ENCODE measurements around the gene TEX261.

The TEX261 gene

DNA sequence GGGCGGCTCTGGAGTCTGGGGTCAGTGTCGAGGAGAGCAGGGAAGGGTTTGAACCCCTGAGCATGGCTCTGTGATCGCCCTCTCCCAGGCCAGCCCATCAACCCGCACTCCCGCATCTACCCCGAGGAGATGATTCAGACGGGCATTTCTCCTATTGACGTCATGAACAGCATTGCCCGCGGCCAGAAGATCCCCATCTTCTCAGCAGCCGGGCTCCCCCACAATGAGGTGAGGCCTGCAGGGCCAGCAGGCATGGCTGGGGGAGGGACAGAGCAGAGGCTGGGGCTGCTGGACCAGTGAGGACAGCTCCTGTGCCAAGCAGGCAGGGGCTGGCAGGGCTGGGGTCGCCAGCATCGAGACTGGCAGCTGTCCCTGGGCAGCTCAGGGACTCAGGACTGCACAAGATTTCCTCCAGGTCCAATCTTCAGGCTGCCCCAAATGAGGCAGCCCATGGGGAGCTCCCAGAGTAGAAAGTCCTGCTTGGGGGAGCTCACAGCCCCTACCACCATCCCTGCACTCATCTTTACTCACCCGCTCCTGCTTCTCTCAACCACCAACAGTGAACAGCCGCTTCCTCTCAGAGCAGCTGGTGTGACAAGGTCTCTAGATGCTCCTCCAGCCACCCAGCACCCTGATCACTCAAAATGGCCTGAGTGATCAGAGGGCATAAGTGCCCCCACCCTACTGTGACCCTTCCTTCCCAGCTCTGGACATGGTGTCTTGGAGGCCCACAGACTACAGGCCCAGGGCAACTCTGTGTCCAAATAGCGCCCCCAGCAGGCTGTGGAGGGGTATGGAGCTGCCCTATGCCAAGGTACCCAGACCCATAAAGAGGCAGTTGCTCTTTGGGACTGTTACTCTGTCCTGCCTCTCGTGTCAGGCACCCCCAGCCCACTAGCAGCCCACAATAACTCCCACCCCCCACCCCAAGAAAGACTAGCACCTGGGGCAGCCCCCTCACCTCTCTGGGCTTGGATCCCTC is 34.5 kb downstream of the TEX261 start:
- Mint-ChIP-seq H3K27ac (no peak overlapping the region), H3K4me1 (peaks cover 13% of the 10 kb centered on the region), H3K36me3 (no peaks in the 10 kb centered on the region), H3K4me3 (no peak overlapping the region), H3K27me3 (peaks cover 86% of the 10 kb centered on the region), H3K9me3 (no peaks in the 10 kb centered on the region)
- no peak for ATAC-seq

DNA sequence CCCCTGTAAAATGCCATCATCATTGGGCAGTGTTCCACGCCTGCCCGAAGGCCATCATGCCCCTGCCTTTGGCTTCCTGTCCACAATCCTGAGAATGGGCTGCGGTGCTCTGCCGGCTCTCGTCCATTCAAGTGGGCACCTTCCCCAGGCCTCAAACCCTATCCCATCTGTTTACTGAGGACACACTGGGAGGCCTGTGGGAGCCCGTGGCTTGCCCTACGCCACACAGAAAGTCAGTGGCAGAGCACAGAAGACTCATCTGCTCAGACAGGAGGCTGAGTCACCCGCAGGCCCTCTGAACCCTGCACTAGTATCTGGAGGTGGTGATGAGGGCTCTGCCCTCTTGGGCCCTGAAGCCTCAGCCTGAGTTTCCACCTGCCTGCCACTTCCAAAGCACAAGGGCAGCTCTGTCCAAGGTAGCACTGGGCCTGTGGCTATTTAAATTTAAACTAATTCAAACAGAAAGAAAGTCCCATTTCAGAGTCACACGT is 35.4 kb downstream of the TEX261 start:
- Mint-ChIP-seq H3K4me3 (no peak overlapping the region), H3K27me3 (peaks cover 86% of the 10 kb centered on the region), H3K4me1 (peaks cover 6% of the 10 kb centered on the region), H3K9me3 (no peaks in the 10 kb centered on the region), H3K36me3 (no peaks in the 10 kb centered on the region), H3K27ac (no peak overlapping the region)
- ATAC-seq = no peak

DNA sequence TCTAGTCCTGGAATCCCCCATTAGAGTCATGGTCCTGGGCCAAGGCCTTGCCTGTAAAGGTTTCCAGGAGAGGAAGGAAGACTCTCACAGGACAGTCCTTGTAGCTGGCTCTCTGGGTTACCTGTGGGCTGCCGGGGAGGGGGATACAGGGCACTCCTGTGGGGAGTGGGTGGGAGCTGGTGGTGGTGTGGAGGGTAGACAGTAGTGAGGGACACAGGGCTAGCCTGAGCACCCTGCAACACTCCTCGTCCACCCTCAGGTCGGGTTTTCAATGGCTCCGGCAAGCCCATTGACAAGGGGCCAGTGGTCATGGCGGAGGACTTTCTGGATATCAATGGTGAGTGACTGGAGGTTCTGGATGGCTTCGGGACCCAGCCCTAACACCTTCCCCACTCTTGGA is 35.9 kb downstream of the TEX261 start:
- H3K9me3 Mint-ChIP-seq = no peaks in the 10 kb centered on the region
- H3K36me3 Mint-ChIP-seq = no peaks in the 10 kb centered on the region
- H3K4me1 Mint-ChIP-seq = peaks cover 6% of the 10 kb centered on the region
- peaks cover 86% of the 10 kb centered on the region for H3K27me3 Mint-ChIP-seq
- H3K4me3 Mint-ChIP-seq = no peak overlapping the region
- H3K27ac Mint-ChIP-seq = no peak overlapping the region
- no peak for ATAC-seq

DNA sequence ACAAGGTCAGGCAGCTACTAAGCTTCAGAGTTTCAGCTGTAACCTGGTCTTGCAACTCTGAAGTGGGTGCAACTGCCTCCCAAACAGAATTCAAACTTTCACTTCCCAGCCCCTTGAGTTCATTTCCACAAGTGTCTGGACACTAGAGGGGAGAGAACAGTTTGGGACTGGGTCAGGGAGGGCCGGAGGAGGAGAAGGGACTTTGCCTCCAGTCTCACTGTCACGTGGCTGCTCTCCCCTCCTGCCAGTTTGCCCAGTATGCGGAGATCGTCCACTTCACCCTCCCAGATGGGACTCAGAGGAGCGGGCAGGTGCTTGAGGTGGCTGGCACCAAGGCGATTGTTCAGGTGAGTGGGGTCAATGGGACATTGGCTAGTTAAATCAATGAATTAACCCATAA is 36.9 kb downstream of the TEX261 start:
- no peak for ATAC-seq
- Mint-ChIP-seq H3K27me3 (peaks cover 86% of the 10 kb centered on the region), H3K36me3 (no peaks in the 10 kb centered on the region), H3K27ac (no peak overlapping the region), H3K4me1 (peaks cover 6% of the 10 kb centered on the region), H3K9me3 (no peaks in the 10 kb centered on the region), H3K4me3 (no peak overlapping the region)

DNA sequence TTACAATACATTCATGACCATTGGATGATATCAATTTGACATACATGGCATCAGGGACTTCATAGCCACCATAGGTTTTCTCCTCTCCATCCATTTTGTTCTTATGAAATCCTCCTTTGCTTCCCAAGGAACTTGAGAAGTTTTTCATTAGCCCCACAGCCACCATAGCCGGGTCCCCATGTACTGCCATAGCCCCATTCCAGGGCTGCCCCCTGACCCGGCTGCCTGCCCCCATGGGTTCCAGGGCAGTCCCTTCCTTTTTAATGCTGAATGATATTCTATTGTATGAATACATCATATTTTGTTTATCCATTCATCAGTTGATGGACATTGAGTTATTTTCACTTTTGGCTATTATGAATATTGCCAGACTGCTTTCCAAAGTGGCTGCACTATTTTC is 38.5 kb downstream of the TEX261 start:
- Mint-ChIP-seq H3K9me3 (no peaks in the 10 kb centered on the region), H3K4me3 (no peak overlapping the region), H3K27me3 (peaks cover 72% of the 10 kb centered on the region), H3K4me1 (peaks cover 6% of the 10 kb centered on the region), H3K36me3 (no peaks in the 10 kb centered on the region), H3K27ac (no peak overlapping the region)
- ATAC-seq = no peak

DNA sequence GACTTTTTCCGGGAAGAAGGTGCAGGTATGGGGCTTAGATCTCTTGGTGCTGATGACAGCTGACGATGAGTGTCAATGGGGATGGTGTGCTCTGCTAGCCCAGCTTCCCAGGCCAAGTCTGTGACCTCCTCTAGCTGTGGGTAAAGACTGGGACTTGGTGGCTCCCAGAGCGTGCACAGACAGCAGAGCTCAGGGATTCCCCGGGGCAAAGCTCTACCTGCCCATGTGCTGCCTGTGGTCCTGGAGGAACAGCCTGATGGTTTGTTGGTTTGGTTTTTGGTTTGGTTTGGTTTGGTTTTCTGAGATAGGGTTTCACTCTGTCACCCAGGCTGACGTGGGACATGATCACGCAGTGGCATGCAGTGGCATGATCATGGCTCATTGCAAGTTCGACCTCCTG is 39.8 kb downstream of the TEX261 start:
- Mint-ChIP-seq H3K36me3 (no peaks in the 10 kb centered on the region), H3K27ac (no peak overlapping the region), H3K9me3 (no peaks in the 10 kb centered on the region), H3K4me1 (peaks cover 6% of the 10 kb centered on the region), H3K4me3 (no peak overlapping the region), H3K27me3 (peaks cover 60% of the 10 kb centered on the region)
- ATAC-seq = no peak

DNA sequence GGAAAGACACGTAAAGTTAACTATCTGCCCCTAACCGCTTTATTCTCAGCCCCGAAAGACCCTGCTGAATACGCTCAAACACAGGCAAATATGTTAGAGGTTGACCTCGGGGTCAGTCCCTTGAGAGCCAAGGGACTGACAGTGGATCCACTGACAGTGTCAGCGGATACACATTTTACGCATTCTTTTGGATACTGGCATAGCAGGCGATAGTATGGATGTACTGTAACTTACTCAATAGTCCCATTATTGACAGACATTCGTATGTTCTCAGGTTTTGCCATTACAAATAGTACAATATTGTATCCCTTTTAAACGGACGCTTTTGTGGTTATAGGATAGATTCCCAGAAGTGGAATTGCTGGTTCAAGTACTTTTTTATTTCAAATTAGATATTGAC is 45.6 kb downstream of the TEX261 start:
- Mint-ChIP-seq H3K9me3 (no peaks in the 10 kb centered on the region), H3K4me3 (no peak overlapping the region), H3K27ac (no peak overlapping the region), H3K27me3 (peaks cover 38% of the 10 kb centered on the region), H3K36me3 (no peaks in the 10 kb centered on the region), H3K4me1 (peaks cover 25% of the 10 kb centered on the region)
- no peak for ATAC-seq

DNA sequence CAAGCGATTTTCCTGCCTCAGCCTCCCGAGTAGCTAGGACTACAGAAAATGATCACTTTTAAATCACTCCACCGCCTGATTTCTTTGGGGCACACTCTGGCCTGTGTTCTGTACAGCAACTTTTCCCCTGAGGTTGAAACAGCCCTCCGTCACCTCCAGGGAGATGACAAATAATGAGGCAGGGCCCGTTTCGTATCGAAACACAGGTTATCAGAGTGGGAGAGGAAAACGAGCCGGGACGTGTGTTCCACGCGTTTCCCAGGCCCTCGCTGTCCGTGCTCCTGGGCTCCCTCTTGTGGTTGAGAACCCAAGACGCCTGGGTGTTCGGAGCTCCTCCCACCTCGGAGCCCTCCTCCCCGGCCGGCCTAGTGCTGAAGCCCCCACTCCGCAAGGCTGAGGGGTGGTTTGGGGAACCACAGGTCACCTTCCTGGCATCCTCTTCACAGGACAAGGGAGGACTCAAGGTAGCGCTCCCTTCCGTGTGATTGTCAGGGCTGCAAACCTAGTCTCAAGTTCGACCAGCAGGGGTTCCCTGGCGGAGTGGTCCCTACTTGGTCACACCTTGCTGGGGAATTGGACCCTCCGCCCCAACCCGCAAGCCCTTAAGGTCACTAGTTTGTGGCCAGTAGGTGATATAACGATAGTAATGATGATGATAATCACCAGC is 46.2 kb downstream of the TEX261 start:
- Mint-ChIP-seq H3K36me3 (no peaks in the 10 kb centered on the region), H3K27ac (peak overlapping the region; percentile 18), H3K9me3 (no peaks in the 10 kb centered on the region), H3K4me1 (peaks cover 25% of the 10 kb centered on the region), H3K4me3 (peak overlapping the region; percentile 77), H3K27me3 (peaks cover 38% of the 10 kb centered on the region)
- ATAC-seq = peak; percentile 93

DNA sequence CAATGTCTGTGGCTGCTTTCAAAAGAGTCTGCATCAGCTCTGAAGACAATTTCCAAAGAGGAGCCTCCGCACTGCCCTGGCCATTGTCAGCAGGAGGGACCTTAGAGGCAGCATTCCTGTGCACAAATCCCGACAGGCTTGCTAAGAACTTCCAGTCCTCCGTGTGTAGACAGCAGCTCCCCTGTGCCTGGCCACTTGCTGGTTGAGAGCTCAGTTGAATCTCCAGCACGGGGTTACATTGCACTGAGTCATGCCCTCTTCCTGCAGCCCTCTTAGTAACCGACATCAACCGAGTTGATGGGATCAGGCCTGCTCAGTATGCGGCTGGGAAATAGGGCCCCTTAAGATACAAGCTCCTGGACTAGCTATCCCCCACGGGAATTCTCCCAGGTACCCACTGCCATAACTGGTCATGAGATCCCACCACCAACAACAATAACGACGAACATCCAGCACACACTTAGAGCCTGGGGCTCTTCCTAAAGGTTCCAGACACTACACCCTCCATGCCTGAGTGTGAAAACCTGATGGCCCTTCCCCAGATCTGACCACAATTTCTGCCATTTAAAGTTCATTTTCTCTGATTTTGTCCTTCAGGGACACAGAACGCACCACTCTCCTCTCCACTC is 47.0 kb downstream of the TEX261 start:
- Mint-ChIP-seq H3K27me3 (peaks cover 33% of the 10 kb centered on the region), H3K4me1 (peaks cover 25% of the 10 kb centered on the region), H3K36me3 (no peaks in the 10 kb centered on the region), H3K27ac (peak overlapping the region; percentile 18), H3K9me3 (no peaks in the 10 kb centered on the region), H3K4me3 (peak overlapping the region; percentile 77)
- no peak for ATAC-seq

DNA sequence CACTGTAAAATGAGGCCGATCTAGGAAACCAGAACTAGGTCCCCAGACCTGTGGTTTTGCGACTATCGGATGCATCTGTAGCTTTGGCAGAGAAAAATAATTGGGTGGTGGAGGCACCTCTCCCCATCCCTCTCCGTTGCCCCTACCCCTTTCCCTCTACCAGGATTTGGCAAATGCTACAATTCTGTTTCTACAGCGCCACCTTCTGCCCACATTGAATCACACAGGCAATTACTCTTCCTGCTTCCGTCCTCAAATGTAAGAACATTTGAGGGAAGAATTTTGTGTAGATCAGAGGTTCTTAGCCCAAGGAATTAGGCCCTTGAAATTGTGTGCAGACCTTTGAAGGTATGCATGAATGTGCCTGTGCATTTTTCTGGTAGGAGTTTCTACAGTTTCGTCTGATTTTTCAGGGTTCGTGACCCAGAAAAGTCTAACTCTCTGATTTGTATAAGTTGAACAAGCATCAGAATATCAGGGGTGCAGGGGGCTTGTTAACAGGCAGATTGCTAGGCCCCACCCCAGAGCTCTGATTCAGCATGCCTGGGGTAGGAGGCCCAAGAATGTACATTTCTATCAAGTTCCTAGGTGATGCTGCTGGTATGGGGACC is 47.7 kb downstream of the TEX261 start:
- H3K4me1 Mint-ChIP-seq = peaks cover 25% of the 10 kb centered on the region
- peaks cover 34% of the 10 kb centered on the region for H3K27me3 Mint-ChIP-seq
- H3K36me3 Mint-ChIP-seq = no peaks in the 10 kb centered on the region
- no peaks in the 10 kb centered on the region for H3K9me3 Mint-ChIP-seq
- ATAC-seq = no peak
- H3K4me3 Mint-ChIP-seq = no peak overlapping the region
- H3K27ac Mint-ChIP-seq = no peak overlapping the region

DNA sequence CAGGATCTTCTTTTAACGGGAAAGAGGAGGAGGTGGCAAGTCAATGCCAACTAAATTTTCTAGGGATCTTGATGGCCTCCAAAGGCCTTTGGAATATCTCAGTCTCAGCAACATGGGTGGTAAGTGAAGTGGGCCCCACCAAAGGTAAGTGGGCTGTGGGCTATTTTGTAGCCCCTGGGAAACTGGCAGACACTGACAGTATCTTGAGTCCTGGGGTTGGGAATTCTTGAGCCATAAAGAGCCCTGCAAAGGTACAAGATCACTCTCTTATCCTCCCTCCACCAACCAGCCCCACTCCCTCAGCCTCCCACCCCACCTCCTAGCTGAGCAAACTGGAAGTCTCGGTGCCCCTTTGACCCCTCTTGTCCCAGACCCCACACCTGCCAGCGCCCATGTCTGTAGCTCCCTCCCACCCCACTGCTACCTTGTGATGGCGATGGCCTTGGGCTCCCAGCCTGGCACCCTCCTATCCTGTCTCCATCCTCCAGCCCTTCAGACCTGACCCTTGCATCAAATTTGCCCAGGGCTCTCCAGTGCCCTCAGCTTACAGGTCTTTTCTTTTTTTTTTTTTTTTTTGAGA is 50.5 kb downstream of the TEX261 start:
- no peak overlapping the region for H3K4me3 Mint-ChIP-seq
- no peaks in the 10 kb centered on the region for H3K36me3 Mint-ChIP-seq
- H3K27me3 Mint-ChIP-seq = peaks cover 40% of the 10 kb centered on the region
- ATAC-seq = no peak
- peaks cover 25% of the 10 kb centered on the region for H3K4me1 Mint-ChIP-seq
- H3K27ac Mint-ChIP-seq = no peak overlapping the region
- H3K9me3 Mint-ChIP-seq = no peaks in the 10 kb centered on the region

DNA sequence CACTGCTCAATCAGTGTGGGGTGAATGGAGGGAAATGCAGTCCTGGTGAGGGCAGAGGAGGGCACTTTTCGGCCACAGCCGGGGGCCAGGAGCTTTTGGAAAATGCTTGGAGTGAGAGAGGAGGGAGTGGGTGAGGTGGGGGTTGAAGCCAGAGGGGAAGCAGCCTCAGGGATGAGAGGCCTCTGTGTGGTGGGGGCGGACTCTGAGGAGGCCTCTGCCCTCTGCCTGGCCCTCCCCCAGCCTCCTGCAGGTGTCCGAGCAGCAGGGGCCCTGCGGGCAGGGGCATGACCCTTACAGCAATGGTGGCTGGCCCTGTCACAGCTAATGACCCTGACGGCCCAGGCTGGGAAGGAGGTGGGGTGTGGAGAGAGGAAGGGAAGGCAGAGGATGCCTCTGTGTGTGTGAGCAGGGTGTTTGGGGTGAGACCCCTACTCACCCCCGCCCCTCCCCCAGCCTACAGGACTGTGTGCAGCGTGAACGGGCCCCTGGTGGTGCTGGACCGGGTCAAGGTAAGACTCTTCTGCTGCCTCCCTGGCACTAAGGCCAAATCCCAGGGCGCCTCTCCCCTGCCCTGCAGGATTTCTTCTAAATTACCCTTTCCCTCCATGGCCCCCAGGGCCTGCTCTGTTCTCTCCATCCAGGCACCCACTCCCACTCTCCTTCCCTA is 51.3 kb downstream of the TEX261 start:
- Mint-ChIP-seq H3K36me3 (no peaks in the 10 kb centered on the region), H3K27ac (no peak overlapping the region), H3K27me3 (peaks cover 42% of the 10 kb centered on the region), H3K4me1 (peaks cover 22% of the 10 kb centered on the region), H3K4me3 (no peak overlapping the region), H3K9me3 (no peaks in the 10 kb centered on the region)
- ATAC-seq = no peak

DNA sequence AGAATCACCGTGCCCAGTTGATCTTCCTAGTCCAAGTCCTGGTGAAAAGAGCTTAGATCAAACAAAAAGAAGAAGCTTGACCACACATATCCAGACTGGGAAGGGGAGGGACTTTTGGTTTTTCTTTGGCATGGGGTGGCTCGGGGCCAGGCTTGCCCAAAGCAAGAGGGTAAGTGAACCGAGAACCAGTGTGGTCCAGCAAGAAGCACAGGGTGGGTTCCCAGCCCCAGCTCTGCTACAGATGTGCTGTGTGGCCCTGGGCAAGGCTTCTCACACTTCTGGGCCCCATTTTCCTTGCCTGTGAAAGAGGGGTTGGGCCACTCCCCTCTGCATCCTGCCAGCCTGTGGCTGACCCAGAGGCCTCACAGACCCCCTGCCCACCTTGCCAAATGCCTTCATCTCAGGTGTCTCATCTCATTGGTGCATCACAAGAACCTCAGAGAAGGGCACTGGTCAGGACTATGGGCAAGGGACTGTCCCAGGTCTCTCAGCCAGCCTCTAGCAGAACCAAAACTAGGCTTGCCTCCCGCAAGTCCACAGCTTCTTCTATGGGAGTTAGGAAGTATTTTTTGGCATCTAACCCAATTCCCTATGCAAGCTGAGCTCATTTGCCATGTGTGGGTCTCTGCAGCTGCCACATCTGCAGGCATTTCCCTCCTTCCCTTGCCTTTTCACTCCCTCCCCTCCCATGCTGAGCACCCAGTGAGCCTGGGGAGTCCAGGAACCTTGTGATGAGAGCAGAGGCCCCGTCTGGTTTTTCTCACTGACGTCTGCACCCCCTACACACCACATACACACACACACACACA is 52.1 kb downstream of the TEX261 start:
- Mint-ChIP-seq H3K9me3 (no peaks in the 10 kb centered on the region), H3K27me3 (peaks cover 42% of the 10 kb centered on the region), H3K4me3 (no peak overlapping the region), H3K4me1 (peaks cover 15% of the 10 kb centered on the region), H3K27ac (no peak overlapping the region), H3K36me3 (no peaks in the 10 kb centered on the region)
- no peak for ATAC-seq

DNA sequence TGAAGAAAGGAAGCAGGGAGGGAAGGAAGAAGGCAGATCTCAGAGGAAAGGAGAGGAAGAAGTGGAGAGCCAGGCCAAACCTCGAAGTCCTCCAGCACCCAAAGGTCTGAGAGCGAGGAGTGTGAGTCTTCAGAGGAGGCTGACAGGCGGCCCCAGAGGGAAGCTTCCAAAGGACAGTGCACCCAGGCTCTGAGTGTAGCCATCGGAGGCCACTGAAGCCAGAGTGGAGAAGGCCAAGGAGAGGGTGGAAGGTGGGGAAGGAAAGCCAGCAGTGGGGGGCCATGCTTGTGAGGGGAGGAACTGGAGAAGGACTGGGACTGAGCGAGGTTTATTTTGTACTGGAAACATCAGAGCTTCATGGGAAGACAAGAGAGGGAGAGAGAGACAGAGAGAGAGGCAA is 53.0 kb downstream of the TEX261 start:
- H3K4me3 Mint-ChIP-seq = no peak overlapping the region
- no peak overlapping the region for H3K27ac Mint-ChIP-seq
- H3K4me1 Mint-ChIP-seq = peaks cover 8% of the 10 kb centered on the region
- no peaks in the 10 kb centered on the region for H3K36me3 Mint-ChIP-seq
- no peaks in the 10 kb centered on the region for H3K9me3 Mint-ChIP-seq
- ATAC-seq = no peak
- peaks cover 43% of the 10 kb centered on the region for H3K27me3 Mint-ChIP-seq
